Neural progenitor cell (in vitro differentiated cells): ENCODE data around the gene ILRUN. TPM values are rescaled to one million over a fixed set of nuclear protein-coding genes. Genes with fewer than 3 reads are reported as not detected.
"Not testable (repeated sequence)": the region's sequence is repeated elsewhere in the genome, so short reads cannot be mapped to it uniquely, and the experiment has no call there.

Source experiments
- DNase-seq: peaks from one replicate; pipeline ENCODE4 v3.0.0-alpha.2; 2016; ENCODE audit warnings: low spot score
- H2AFZ ChIP-seq: fragments of 200-600 bp; sonication (generic); replicated peaks from 2 replicates; pipeline ENCODE4 v1.6.1; 2016; ENCODE audit warnings: antibody characterized with exemption
- H3F3A ChIP-seq: fragments of 200-600 bp; sonication (generic); 2 replicates; pipeline ENCODE4 v1.6.1; 2016; ENCODE audit warnings: antibody characterized with exemption, low read depth
- H3K27ac ChIP-seq: fragments of 200-600 bp; sonication (generic); 2 replicates; pipeline ENCODE4 v1.5.1; 2016; ENCODE audit warnings: mild to moderate bottlenecking
- H3K27me3 ChIP-seq: fragments of 200-600 bp; sonication (generic); 2 replicates; pipeline ENCODE4 v1.6.1; 2016; ENCODE audit warnings: mild to moderate bottlenecking, moderate library complexity
- H3K36me3 ChIP-seq: fragments of 200-600 bp; sonication (generic); 2 replicates; pipeline ENCODE4 v1.5.1; 2016
- H3K4me1 ChIP-seq: fragments of 200-600 bp; sonication (generic); 2 replicates; pipeline ENCODE4 v1.6.1; 2016; ENCODE audit warnings: mixed run types
- H3K4me2 ChIP-seq: fragments of 200-600 bp; sonication (generic); 2 replicates; pipeline ENCODE4 v1.6.1; 2016
- H3K4me3 ChIP-seq: fragments of 200-600 bp; sonication (generic); 2 replicates; pipeline ENCODE4 v1.5.1; 2016
- H3K79me2 ChIP-seq: fragments of 200-600 bp; sonication (generic); 2 replicates; pipeline ENCODE4 v1.6.1; 2016; ENCODE audit warnings: low read depth
- H3K9ac ChIP-seq: fragments of 200-600 bp; sonication (generic); 2 replicates; pipeline ENCODE4 v1.6.1; 2016
- H3K9me3 ChIP-seq: fragments of 200-600 bp; sonication (generic); 2 replicates; pipeline ENCODE4 v1.5.1; 2016; ENCODE audit warnings: low read depth
- H4K20me1 ChIP-seq: fragments of 200-600 bp; sonication (generic); 2 replicates; pipeline ENCODE4 v1.6.1; 2016; ENCODE audit warnings: low read depth
- H3K27ac Mint-ChIP-seq: 3 replicates; pipeline ENCODE4 v1.8.0; 2021; ENCODE audit warnings: mixed read lengths
- H3K27me3 Mint-ChIP-seq: 2 replicates; pipeline ENCODE4 v1.8.0; 2022; ENCODE audit warnings: low read depth, mild to moderate bottlenecking, inconsistent platforms, moderate library complexity, mixed read lengths; ENCODE audit not compliant: insufficient read depth
- H3K36me3 Mint-ChIP-seq: 3 replicates; pipeline ENCODE4 v1.8.0; 2021; ENCODE audit warnings: mixed read lengths
- H3K4me1 Mint-ChIP-seq: 3 replicates; pipeline ENCODE4 v1.8.0; 2021; ENCODE audit warnings: mixed read lengths
- H3K4me3 Mint-ChIP-seq: 3 replicates; pipeline ENCODE4 v1.8.0; 2021; ENCODE audit warnings: mild to moderate bottlenecking, moderate library complexity, mixed read lengths
- H3K9me3 Mint-ChIP-seq: 3 replicates; pipeline ENCODE4 v1.8.0; 2020; ENCODE audit warnings: mixed read lengths
- EZH2 ChIP-seq: fragments of 200-600 bp; sonication (generic); IDR thresholded peaks from 2 replicates; pipeline ENCODE4 v1.6.1; 2017; ENCODE audit warnings: antibody characterized with exemption, mild to moderate bottlenecking, moderate library complexity
- EZH2phosphoT487 ChIP-seq: fragments of 200-600 bp; sonication (generic); IDR thresholded peaks from 2 replicates; pipeline ENCODE4 v1.6.1; 2017; ENCODE audit warnings: antibody characterized with exemption
- total RNA-seq: library from RNA; depleted of rRNA; stranded (reverse); fragments of >200 nt; gene quantifications from 2 replicates; pipeline ENCODE4 v1.2.3, GENCODE V29; 2015; ENCODE audit warnings: low replicate concordance
- TF ChIP-seq, protein P1 (sequence below): fragments of 200-600 bp; sonication (generic); IDR thresholded peaks from 2 replicates; pipeline ENCODE4 v1.5.1; 2017; ENCODE audit warnings: antibody characterized with exemption, mild to moderate bottlenecking

The ILRUN gene
- total RNA-seq, 1 donor from 2014 or later, result 33.2 TPM

DNA sequence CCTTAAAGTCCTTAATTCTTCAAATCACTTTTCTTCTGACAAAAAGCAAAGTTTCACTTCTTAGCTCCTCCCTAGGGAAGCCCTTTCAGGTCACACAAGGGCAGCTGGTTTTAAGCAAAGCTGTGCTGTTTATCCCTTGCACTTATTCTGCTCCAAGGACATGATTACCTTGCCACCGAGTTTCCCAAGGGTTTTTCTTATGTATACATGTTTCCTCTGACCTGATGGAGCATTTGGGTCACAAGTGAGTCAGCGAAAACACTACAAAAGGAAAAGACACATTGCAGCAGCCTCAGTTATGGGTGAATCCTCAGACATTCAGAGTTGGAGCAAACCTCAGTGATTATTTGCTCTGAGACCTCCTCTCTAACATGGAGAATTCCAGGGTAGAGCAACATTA, 26.6 kb upstream of the ILRUN start:
- no peak for DNase-seq

DNA sequence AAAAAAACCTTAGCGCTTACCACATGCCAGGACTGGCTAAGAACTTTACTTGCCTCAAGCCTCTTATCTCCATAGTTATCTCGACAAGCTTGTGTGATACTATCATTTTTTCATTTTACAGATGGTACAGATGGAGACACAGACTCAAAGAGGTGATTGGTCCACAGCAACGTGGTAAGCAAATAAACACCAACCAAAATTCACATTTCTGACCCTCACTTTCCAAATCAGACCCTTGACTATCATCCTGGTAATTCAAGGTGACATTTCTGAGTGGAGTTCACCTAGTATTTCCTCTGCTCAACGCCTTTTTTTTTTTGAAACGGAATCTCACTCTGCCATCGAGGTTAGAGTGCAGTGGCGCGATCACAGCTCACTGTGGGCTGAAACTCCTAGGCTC, 25.9 kb upstream of the ILRUN start:
- H3K27ac ChIP-seq, result no peak overlapping the region
- H3K4me1 Mint-ChIP-seq, result peaks cover 19% of the 10 kb centered on the region
- no peaks in the 10 kb centered on the region for H3K36me3 Mint-ChIP-seq
- no peak for DNase-seq
- H3K9me3 Mint-ChIP-seq, result peaks cover 6% of the 10 kb centered on the region
- H3K4me1 ChIP-seq, result no peaks in the 10 kb centered on the region
- H3K36me3 ChIP-seq, result no peaks in the 10 kb centered on the region
- H3K4me3 Mint-ChIP-seq, result no peak overlapping the region
- H3K4me3 ChIP-seq, result no peak overlapping the region
- H2AFZ ChIP-seq, result no peak overlapping the region
- H3K27me3 Mint-ChIP-seq, result peaks cover 2% of the 10 kb centered on the region
- no peaks in the 10 kb centered on the region for H3K79me2 ChIP-seq
- TF ChIP-seq, protein P1, sequence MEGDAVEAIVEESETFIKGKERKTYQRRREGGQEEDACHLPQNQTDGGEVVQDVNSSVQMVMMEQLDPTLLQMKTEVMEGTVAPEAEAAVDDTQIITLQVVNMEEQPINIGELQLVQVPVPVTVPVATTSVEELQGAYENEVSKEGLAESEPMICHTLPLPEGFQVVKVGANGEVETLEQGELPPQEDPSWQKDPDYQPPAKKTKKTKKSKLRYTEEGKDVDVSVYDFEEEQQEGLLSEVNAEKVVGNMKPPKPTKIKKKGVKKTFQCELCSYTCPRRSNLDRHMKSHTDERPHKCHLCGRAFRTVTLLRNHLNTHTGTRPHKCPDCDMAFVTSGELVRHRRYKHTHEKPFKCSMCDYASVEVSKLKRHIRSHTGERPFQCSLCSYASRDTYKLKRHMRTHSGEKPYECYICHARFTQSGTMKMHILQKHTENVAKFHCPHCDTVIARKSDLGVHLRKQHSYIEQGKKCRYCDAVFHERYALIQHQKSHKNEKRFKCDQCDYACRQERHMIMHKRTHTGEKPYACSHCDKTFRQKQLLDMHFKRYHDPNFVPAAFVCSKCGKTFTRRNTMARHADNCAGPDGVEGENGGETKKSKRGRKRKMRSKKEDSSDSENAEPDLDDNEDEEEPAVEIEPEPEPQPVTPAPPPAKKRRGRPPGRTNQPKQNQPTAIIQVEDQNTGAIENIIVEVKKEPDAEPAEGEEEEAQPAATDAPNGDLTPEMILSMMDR, result no peak
- TF ChIP-seq EZH2phosphoT487, result no peak
- no peak for TF ChIP-seq EZH2
- H3K27ac Mint-ChIP-seq, result no peak overlapping the region
- H3K9ac ChIP-seq, result no peak overlapping the region
- peaks cover 5% of the 10 kb centered on the region for H3K27me3 ChIP-seq
- H3K9me3 ChIP-seq, result no peaks in the 10 kb centered on the region
- no peak overlapping the region for H3K4me2 ChIP-seq
- H3F3A ChIP-seq, result no peaks in the 10 kb centered on the region
- H4K20me1 ChIP-seq, result no peaks in the 10 kb centered on the region

More for the DNA sequence above, 26.6 kb upstream of the ILRUN start:
- Histone ChIP-seq H3K79me2 (no peaks in the 10 kb centered on the region), H3K4me3 (no peak overlapping the region), H3K9me3 (no peaks in the 10 kb centered on the region), H3K4me2 (no peak overlapping the region), H3K27me3 (peaks cover 5% of the 10 kb centered on the region), H3F3A (no peaks in the 10 kb centered on the region), H4K20me1 (no peaks in the 10 kb centered on the region), H3K9ac (no peak overlapping the region), H3K4me1 (no peaks in the 10 kb centered on the region), H2AFZ (no peak overlapping the region), H3K36me3 (no peaks in the 10 kb centered on the region), H3K27ac (no peak overlapping the region)
- Mint-ChIP-seq H3K9me3 (peaks cover 6% of the 10 kb centered on the region), H3K4me1 (peaks cover 19% of the 10 kb centered on the region), H3K36me3 (no peaks in the 10 kb centered on the region), H3K4me3 (no peak overlapping the region), H3K27ac (no peak overlapping the region), H3K27me3 (peaks cover 2% of the 10 kb centered on the region)
- TF ChIP-seq EZH2 (no peak), EZH2phosphoT487 (no peak)
- TF ChIP-seq, protein P1, result no peak

DNA sequence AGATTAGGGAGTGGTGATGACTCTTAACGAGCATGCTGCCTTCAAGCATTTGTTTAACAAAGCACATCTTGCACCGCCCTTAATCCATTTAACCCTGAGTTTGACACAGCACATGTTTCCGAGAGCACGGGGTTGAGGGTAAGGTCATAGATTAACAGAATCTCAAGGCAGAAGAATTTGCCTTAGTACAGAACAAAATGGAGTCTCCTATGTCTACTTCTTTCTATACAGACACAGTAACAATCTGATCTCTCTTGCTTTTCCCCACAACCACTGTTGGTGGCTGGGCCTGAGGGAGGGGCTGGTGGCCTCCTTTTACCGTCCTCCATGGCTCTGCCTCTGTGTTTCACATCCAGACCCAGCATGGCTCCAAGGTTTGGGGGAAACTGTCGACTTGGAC, 23.6 kb upstream of the ILRUN start:
- not testable (repeated sequence) for H3K27me3 ChIP-seq, H3K4me3 ChIP-seq, H3K9ac ChIP-seq, H3K4me1 ChIP-seq, H3K36me3 Mint-ChIP-seq, H3K79me2 ChIP-seq, H3K9me3 ChIP-seq, H4K20me1 ChIP-seq, H3K9me3 Mint-ChIP-seq, H3K27me3 Mint-ChIP-seq, H3F3A ChIP-seq, H3K36me3 ChIP-seq, H3K27ac ChIP-seq, H2AFZ ChIP-seq
- Mint-ChIP-seq H3K27ac (peak overlapping the region; percentile 88), H3K4me3 (peak overlapping the region; percentile 56), H3K4me1 (peaks cover 19% of the 10 kb centered on the region)
- DNase-seq, result peak; percentile 13
- peak overlapping the region; percentile 55 for H3K4me2 ChIP-seq

DNA sequence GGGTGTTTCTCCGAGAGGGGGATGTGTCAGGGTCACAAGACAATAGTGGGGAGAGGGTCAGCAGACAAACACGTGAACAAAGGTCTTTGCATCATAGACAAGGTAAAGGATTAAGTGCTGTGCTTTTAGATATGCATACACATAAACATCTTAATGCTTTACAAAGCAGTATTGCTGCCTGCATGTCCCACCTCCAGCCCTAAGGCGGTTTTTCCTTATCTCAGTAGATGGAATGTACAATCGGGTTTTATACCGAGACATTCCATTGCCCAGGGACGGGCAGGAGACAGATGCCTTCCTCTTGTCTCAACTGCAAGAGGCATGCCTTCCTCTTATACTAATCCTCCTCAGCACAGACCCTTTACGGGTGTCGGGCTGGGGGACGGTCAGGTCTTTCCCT, 23.1 kb upstream of the ILRUN start:
- H3K4me1 ChIP-seq, H3K27ac ChIP-seq, H3K9me3 ChIP-seq, H3K36me3 Mint-ChIP-seq, H3K36me3 ChIP-seq, H3K9ac ChIP-seq, H3K79me2 ChIP-seq, H3K27me3 ChIP-seq, H3K4me3 ChIP-seq, H3K27ac Mint-ChIP-seq, DNase-seq, H3K27me3 Mint-ChIP-seq, H2AFZ ChIP-seq, H3K9me3 Mint-ChIP-seq, H3F3A ChIP-seq, H4K20me1 ChIP-seq: not testable (repeated sequence)
- H3K4me3 Mint-ChIP-seq, result peak overlapping the region; percentile 61
- peak overlapping the region; percentile 55 for H3K4me2 ChIP-seq
- H3K4me1 Mint-ChIP-seq, result peaks cover 19% of the 10 kb centered on the region
